ENCODE data around the gene TARBP2. TPM values are rescaled to one million over a fixed set of nuclear protein-coding genes. Genes with fewer than 3 reads are reported as not detected.
A peak's percentile ranks its signal among the peaks of the same experiment; 100 is the strongest.

Gene TARBP2
- total RNA-seq, 2 experiments from 2014 or later: 45.9 to 49.1 TPM

DNA sequence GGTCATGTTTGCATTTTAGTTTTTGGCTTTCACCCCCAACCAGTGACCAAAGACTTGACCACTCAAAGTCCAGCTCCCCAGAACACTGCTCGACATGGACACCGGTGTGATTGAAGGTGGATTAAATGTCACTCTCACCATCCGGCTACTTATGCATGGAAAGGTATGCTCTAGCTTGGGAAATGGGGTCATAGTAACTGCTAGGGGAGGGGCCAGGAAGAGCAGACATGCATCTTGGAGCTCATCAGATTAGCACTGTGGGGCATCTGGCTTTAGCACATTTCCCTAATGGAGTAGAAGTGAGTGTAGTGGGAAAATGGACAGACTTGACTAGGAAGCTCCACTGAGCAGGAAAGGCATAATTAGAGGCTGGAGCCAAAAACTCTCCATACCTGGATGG lies 46.4 kb upstream of the TARBP2 start:
- no peaks in the 10 kb centered on the region for H3K9me2 ChIP-seq (ENCODE audit: insufficient read depth, low read length)
- no peaks in the 10 kb centered on the region for H3K9me3 ChIP-seq (ENCODE audit: low read length)
- peaks cover 19% of the 10 kb centered on the region for H3K4me1 ChIP-seq (ENCODE audit: insufficient read depth, low read length, poor library complexity, severe bottlenecking)
- H3K4me3 ChIP-seq (ENCODE audit: low read depth, low read length, poor library complexity, severe bottlenecking): peak overlapping the region; percentile 96
- intact Hi-C loops (cut with micrococcal nuclease; ENCODE audit: unreplicated experiment): no loop called here
- ChIA-PET POLR2A (interaction anchor here (0.7 to 1.0 kb wide), 2 partner anchors 9 to 133 kb away, joined by 3 read pairs; partner anchors contain the start of gene AAAS), CTCF (ENCODE audit: unreplicated experiment) (interaction anchor here (0.9 kb wide), 1 partner anchor 22 kb away, joined by 3 read pairs; no protein-coding TSS in a partner anchor)
- TF ChIP-seq, protein P1, sequence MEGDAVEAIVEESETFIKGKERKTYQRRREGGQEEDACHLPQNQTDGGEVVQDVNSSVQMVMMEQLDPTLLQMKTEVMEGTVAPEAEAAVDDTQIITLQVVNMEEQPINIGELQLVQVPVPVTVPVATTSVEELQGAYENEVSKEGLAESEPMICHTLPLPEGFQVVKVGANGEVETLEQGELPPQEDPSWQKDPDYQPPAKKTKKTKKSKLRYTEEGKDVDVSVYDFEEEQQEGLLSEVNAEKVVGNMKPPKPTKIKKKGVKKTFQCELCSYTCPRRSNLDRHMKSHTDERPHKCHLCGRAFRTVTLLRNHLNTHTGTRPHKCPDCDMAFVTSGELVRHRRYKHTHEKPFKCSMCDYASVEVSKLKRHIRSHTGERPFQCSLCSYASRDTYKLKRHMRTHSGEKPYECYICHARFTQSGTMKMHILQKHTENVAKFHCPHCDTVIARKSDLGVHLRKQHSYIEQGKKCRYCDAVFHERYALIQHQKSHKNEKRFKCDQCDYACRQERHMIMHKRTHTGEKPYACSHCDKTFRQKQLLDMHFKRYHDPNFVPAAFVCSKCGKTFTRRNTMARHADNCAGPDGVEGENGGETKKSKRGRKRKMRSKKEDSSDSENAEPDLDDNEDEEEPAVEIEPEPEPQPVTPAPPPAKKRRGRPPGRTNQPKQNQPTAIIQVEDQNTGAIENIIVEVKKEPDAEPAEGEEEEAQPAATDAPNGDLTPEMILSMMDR (conservative IDR thresholded peaks at IDR 0.05; ENCODE audit: low read length): no peak
- TF ChIP-seq EZH2phosphoT487 (IDR thresholded peaks at IDR 0.05; ENCODE audit: borderline replicate concordance, low read depth, low read length): no peak
- peaks cover 73% of the 10 kb centered on the region for H3K79me2 ChIP-seq (ENCODE audit: insufficient read depth, low read depth, low read length)
- peaks cover 74% of the 10 kb centered on the region for H3K36me3 ChIP-seq (ENCODE audit: insufficient read depth, low read length)
- DNase-seq (ENCODE audit: low spot score): no peak
- peaks cover 37% of the 10 kb centered on the region for H4K20me1 ChIP-seq (ENCODE audit: insufficient read depth, low read length)
- no TSS peak for BruUV-seq (replicated peaks)
- peak overlapping the region; percentile 98 for H3K4me2 ChIP-seq (ENCODE audit: low read length)
- H3K27ac ChIP-seq (ENCODE audit: low read depth, low read length, poor library complexity, severe bottlenecking): no peak overlapping the region
- H2AFZ ChIP-seq (ENCODE audit: low read length): no peak overlapping the region

DNA sequence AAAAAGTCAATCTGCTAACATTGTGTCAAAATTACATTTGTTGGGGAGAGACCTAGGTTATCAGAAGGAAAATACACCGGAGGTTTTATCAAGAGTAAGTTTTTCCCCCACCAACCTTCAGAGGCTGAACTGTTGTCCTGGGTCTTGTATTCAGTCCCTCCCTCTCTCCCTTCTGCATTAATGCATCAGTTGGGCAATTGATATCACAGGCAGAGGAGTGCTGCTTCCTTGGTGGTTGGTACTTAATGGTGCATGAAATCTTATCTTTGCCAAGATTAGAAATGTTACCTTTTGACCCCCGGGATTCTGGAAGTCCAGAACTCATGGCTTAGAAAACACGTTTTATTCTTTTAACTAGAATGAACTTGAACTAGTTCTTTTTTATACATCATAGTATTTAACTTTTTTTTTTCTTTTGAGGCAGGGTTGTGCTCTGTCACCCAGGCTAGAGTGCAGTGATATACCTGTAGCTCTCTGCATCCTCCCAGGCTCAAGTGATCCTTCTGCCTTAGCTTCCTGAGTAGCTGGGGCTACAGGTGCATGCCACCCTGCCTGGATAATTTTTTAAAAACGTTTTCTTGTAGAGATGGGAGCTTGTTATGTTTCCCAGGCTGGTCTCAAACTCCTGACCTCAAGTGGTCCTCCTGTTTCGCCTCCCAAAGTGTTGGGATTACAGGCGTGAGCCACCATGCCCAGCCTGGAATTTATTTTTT lies 44.3 kb upstream of the TARBP2 start:
- H3K36me3 ChIP-seq (ENCODE audit: insufficient read depth, low read length): peaks cover 96% of the 10 kb centered on the region
- DNase-seq (ENCODE audit: low spot score): no peak
- peaks cover 55% of the 10 kb centered on the region for H4K20me1 ChIP-seq (ENCODE audit: insufficient read depth, low read length)
- H3K4me1 ChIP-seq (ENCODE audit: insufficient read depth, low read length, poor library complexity, severe bottlenecking): peaks cover 19% of the 10 kb centered on the region
- intact Hi-C loops (cut with micrococcal nuclease; ENCODE audit: unreplicated experiment): no loop called here
- H3K4me3 ChIP-seq (ENCODE audit: low read depth, low read length, poor library complexity, severe bottlenecking): no peak overlapping the region
- H3K4me2 ChIP-seq (ENCODE audit: low read length): no peak overlapping the region
- H3K79me2 ChIP-seq (ENCODE audit: insufficient read depth, low read depth, low read length): peaks cover 94% of the 10 kb centered on the region
- no peak for TF ChIP-seq EZH2phosphoT487 (IDR thresholded peaks at IDR 0.05; ENCODE audit: borderline replicate concordance, low read depth, low read length)
- TF ChIP-seq, protein P1 (conservative IDR thresholded peaks at IDR 0.05; ENCODE audit: low read length): no peak
- no TSS peak for BruUV-seq (replicated peaks)
- H3K9me3 ChIP-seq (ENCODE audit: low read length): no peaks in the 10 kb centered on the region
- POLR2A ChIA-PET: no interaction called here
- H3K9me2 ChIP-seq (ENCODE audit: insufficient read depth, low read length): no peaks in the 10 kb centered on the region
- CTCF ChIA-PET (ENCODE audit: unreplicated experiment): no interaction called here
- H3K27ac ChIP-seq (ENCODE audit: low read depth, low read length, poor library complexity, severe bottlenecking): no peak overlapping the region
- H2AFZ ChIP-seq (ENCODE audit: low read length): no peak overlapping the region

DNA sequence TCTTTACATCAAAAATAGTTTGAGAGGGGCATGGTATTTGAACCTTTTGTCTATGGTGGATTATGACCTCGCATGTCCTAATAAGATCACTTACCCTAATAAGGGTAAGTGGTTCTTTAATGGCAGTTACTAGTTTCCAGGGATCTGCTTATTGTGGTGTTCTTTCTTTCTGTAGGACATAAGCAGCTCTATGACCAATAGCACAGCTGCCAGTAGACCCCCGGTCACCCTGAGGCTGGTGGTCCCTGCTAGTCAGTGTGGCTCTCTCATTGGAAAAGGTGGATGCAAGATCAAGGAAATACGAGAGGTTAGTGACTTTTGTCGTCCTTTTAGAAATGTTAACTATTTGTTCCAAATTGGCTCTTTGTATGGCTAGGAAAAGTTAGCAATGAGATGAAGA lies 42.0 kb upstream of the TARBP2 start:
- intact Hi-C loops (cut with micrococcal nuclease; ENCODE audit: unreplicated experiment): no loop called here
- DNase-seq (ENCODE audit: low spot score): no peak
- Histone ChIP-seq H3K36me3 (ENCODE audit: insufficient read depth, low read length) (peaks cover 100% of the 10 kb centered on the region), H3K4me2 (ENCODE audit: low read length) (no peak overlapping the region), H3K79me2 (ENCODE audit: insufficient read depth, low read depth, low read length) (peaks cover 96% of the 10 kb centered on the region), H3K9me2 (ENCODE audit: insufficient read depth, low read length) (no peaks in the 10 kb centered on the region), H3K4me1 (ENCODE audit: insufficient read depth, low read length, poor library complexity, severe bottlenecking) (peaks cover 9% of the 10 kb centered on the region), H3K4me3 (ENCODE audit: low read depth, low read length, poor library complexity, severe bottlenecking) (no peak overlapping the region), H2AFZ (ENCODE audit: low read length) (no peak overlapping the region), H3K9me3 (ENCODE audit: low read length) (no peaks in the 10 kb centered on the region), H4K20me1 (ENCODE audit: insufficient read depth, low read length) (peaks cover 62% of the 10 kb centered on the region), H3K27ac (ENCODE audit: low read depth, low read length, poor library complexity, severe bottlenecking) (no peak overlapping the region)
- CTCF ChIA-PET (ENCODE audit: unreplicated experiment): no interaction called here
- POLR2A ChIA-PET: interaction anchor here (0.9 kb wide), 1 partner anchor 14 kb away, joined by 3 read pairs; no protein-coding TSS in a partner anchor
- BruUV-seq (replicated peaks): no TSS peak
- TF ChIP-seq EZH2phosphoT487 (IDR thresholded peaks at IDR 0.05; ENCODE audit: borderline replicate concordance, low read depth, low read length): no peak
- TF ChIP-seq, protein P1 (conservative IDR thresholded peaks at IDR 0.05; ENCODE audit: low read length): no peak
